IMR-90 (cell line): ENCODE results near the gene RSRC2. TPM values are rescaled to one million over a fixed set of nuclear protein-coding genes. Genes with fewer than 3 reads are reported as not detected.

ENCODE experiments used
- ATAC-seq: fragments of 200-7000 bp; cut with Tn5 transposase; 2 replicates; pipeline ENCODE4 v1.9.1; 2020; ENCODE audit warnings: low read depth, mild to moderate bottlenecking, moderate library complexity
- BruUV-seq: library from RNA; stranded (reverse); fragments of 400-500 nt; replicated peaks from 2 replicates; lab custom pipeline; 2021; lab: Mats Ljungman, UMichigan
- CTCF ChIA-PET: fragments of 300-600 bp; formaldehyde crosslinking; extraction: SDS; loops from one replicate; lab custom pipeline; 2021; ENCODE audit warnings: antibody characterized with exemption; lab: Yijun Ruan, JAX
- POLR2A ChIA-PET: fragments of 300-600 bp; sonication (Branson Sonifier 250); formaldehyde crosslinking; loops from one replicate; lab custom pipeline; 2022; ENCODE audit warnings: antibody characterized with exemption; ENCODE audit not compliant: unreplicated experiment; lab: Charles Lee
- DNase-seq: peaks from one replicate; pipeline ENCODE4 v3.0.0; 2013
- H2AFZ ChIP-seq: replicated peaks from 2 replicates; pipeline ENCODE3; 2013; ENCODE audit warnings: low read length, mild to moderate bottlenecking; ENCODE audit not compliant: poor library complexity
- H2AK5ac ChIP-seq: 2 replicates; pipeline ENCODE4 v1.6.1; 2013; ENCODE audit warnings: low read depth, low read length, inconsistent platforms
- H2AK9ac ChIP-seq: replicated peaks from 2 replicates; pipeline ENCODE3; 2013; ENCODE audit warnings: mild to moderate bottlenecking, low read depth, low read length, moderate library complexity; ENCODE audit not compliant: poor library complexity
- H2BK120ac ChIP-seq: 2 replicates; pipeline ENCODE4 v1.6.1; 2013; ENCODE audit warnings: low read depth, low read length, inconsistent platforms
- H2BK15ac ChIP-seq: 3 replicates; pipeline ENCODE4 v1.6.1; 2013; ENCODE audit warnings: low read depth, low read length, inconsistent platforms
- H2BK20ac ChIP-seq: 2 replicates; pipeline ENCODE4 v1.6.1; 2013; ENCODE audit warnings: low read depth, mild to moderate bottlenecking, inconsistent platforms, low read length, moderate library complexity
- H2BK5ac ChIP-seq: 2 replicates; pipeline ENCODE4 v1.6.1; 2013; ENCODE audit warnings: mild to moderate bottlenecking, low read depth, low read length, inconsistent platforms; ENCODE audit not compliant: poor library complexity, severe bottlenecking
- H3K14ac ChIP-seq: replicated peaks from 2 replicates; pipeline ENCODE4 v1.6.1; 2013; ENCODE audit warnings: low read depth, low read length, inconsistent platforms
- H3K18ac ChIP-seq: 2 replicates; pipeline ENCODE4 v1.6.1; 2013; ENCODE audit warnings: low read depth, low read length, control low read depth
- H3K23ac ChIP-seq: 2 replicates; pipeline ENCODE4 v1.6.1; 2013; ENCODE audit warnings: low read depth, low read length, inconsistent platforms
- H3K27ac ChIP-seq: 2 replicates; pipeline ENCODE4 v1.5.1; 2013; ENCODE audit warnings: mild to moderate bottlenecking, control low read depth, low read length; ENCODE audit not compliant: insufficient read depth
- H3K27me3 ChIP-seq: 2 replicates; pipeline ENCODE4 v1.6.1; 2013; ENCODE audit warnings: low read length; ENCODE audit not compliant: control insufficient read depth, insufficient read depth
- H3K36me3 ChIP-seq: 2 replicates; pipeline ENCODE4 v1.6.1; 2013; ENCODE audit warnings: low read length, mixed read lengths; ENCODE audit not compliant: control insufficient read depth, insufficient read depth
- H3K4ac ChIP-seq: 2 replicates; pipeline ENCODE4 v1.6.1; 2013; ENCODE audit warnings: low read depth, low read length, inconsistent platforms
- H3K4me1 ChIP-seq: 2 replicates; pipeline ENCODE4 v1.6.1; 2013; ENCODE audit warnings: low read length, mixed read lengths; ENCODE audit not compliant: control insufficient read depth, insufficient read depth
- H3K4me2 ChIP-seq: 2 replicates; pipeline ENCODE4 v1.6.1; 2013; ENCODE audit warnings: low read depth, mild to moderate bottlenecking, control low read depth, low read length, moderate library complexity
- H3K4me3 ChIP-seq: 2 replicates; pipeline ENCODE4 v1.5.1; 2013; ENCODE audit warnings: low read depth, mild to moderate bottlenecking, control low read depth, low read length, moderate library complexity; ENCODE audit not compliant: insufficient read depth
- H3K56ac ChIP-seq: 2 replicates; pipeline ENCODE4 v1.6.1; 2013; ENCODE audit warnings: low read length, inconsistent platforms; ENCODE audit not compliant: insufficient read depth; ENCODE audit errors: extremely low read depth
- H3K79me1 ChIP-seq, 2 experiments: 2 replicates each; pipeline ENCODE4 v1.6.1; 2013; ENCODE audit warnings: low read length in 2 of 2, inconsistent platforms in 1 of 2, low read depth in 1 of 2
- H3K9ac ChIP-seq: 2 replicates; pipeline ENCODE4 v1.6.1; 2013; ENCODE audit warnings: low read depth, low read length, control low read depth
- H3K9me1 ChIP-seq: 2 replicates; pipeline ENCODE4 v1.6.1; 2013; ENCODE audit warnings: low read length, inconsistent platforms; ENCODE audit not compliant: insufficient read depth
- H3K9me3 ChIP-seq: 2 replicates; pipeline ENCODE4 v1.6.1; 2013; ENCODE audit warnings: low read length; ENCODE audit not compliant: control insufficient read depth, insufficient read depth
- H4K20me1 ChIP-seq: 2 replicates; pipeline ENCODE4 v1.6.1; 2013; ENCODE audit warnings: low read length, inconsistent platforms; ENCODE audit not compliant: insufficient read depth
- H4K5ac ChIP-seq: 2 replicates; pipeline ENCODE4 v1.6.1; 2013; ENCODE audit warnings: mild to moderate bottlenecking, low read depth, low read length, control low read depth
- H4K8ac ChIP-seq, 2 experiments: 2 replicates each; pipeline ENCODE4 v1.6.1; 2013; ENCODE audit warnings: low read depth in 2 of 2, low read length in 2 of 2, control low read depth in 1 of 2, inconsistent platforms in 1 of 2
- H4K91ac ChIP-seq: 2 replicates; pipeline ENCODE4 v1.6.1; 2013; ENCODE audit warnings: low read depth, low read length, inconsistent platforms; ENCODE audit not compliant: insufficient read depth
- BHLHE40 ChIP-seq: fragments of 150-350 bp; IDR thresholded peaks from 2 replicates; pipeline ENCODE4 v1.6.1; 2016; ENCODE audit warnings: mild to moderate bottlenecking, low read depth, low read length
- CEBPB ChIP-seq: IDR thresholded peaks from 2 replicates; pipeline ENCODE4 v1.6.1; 2012; ENCODE audit warnings: low read depth, low read length, improper control_type of control experiment
- CHD1 ChIP-seq: IDR thresholded peaks from 2 replicates; pipeline ENCODE4 v1.6.1; 2012; ENCODE audit warnings: low read depth, low read length, improper control_type of control experiment
- CTCF ChIP-seq: conservative IDR thresholded peaks from 2 replicates; pipeline ENCODE4 v1.5.1; 2012; ENCODE audit warnings: mild to moderate bottlenecking, low read depth, low read length, improper control_type of control experiment
- ELK1 ChIP-seq: fragments of 150-350 bp; IDR thresholded peaks from 2 replicates; pipeline ENCODE4 v1.6.1; 2016; ENCODE audit warnings: low read depth, mild to moderate bottlenecking, low read length, moderate library complexity, borderline replicate concordance
- FOS ChIP-seq: fragments of 150-350 bp; IDR thresholded peaks from 2 replicates; pipeline ENCODE4 v1.6.1; 2016; ENCODE audit warnings: low read depth, low read length
- MAFK ChIP-seq: IDR thresholded peaks from 2 replicates; pipeline ENCODE4 v1.6.1; 2012; ENCODE audit warnings: low read depth, low read length, improper control_type of control experiment
- MAZ ChIP-seq: IDR thresholded peaks from 2 replicates; pipeline ENCODE4 v1.6.1; 2012; ENCODE audit warnings: low read depth, mild to moderate bottlenecking, low read length, improper control_type of control experiment, moderate library complexity, borderline replicate concordance
- MXI1 ChIP-seq: IDR thresholded peaks from 2 replicates; pipeline ENCODE4 v1.6.1; 2012; ENCODE audit warnings: low read depth, mild to moderate bottlenecking, low read length, moderate library complexity, borderline replicate concordance
- NFE2L2 ChIP-seq: fragments of 150-350 bp; IDR thresholded peaks from 2 replicates; pipeline ENCODE4 v1.6.1; 2016; ENCODE audit warnings: low read depth, mild to moderate bottlenecking, low read length
- POLR2A ChIP-seq: IDR thresholded peaks from 2 replicates; pipeline ENCODE4 v1.6.1; 2012; ENCODE audit warnings: mild to moderate bottlenecking, low read depth, low read length
- RAD21 ChIP-seq: IDR thresholded peaks from 2 replicates; pipeline ENCODE4 v1.6.1; 2012; ENCODE audit warnings: low read length, improper control_type of control experiment
- RCOR1 ChIP-seq: IDR thresholded peaks from 2 replicates; pipeline ENCODE4 v1.6.1; 2012; ENCODE audit warnings: mild to moderate bottlenecking, low read length, improper control_type of control experiment; ENCODE audit not compliant: insufficient replicate concordance
- RFX5 ChIP-seq: IDR thresholded peaks from 2 replicates; pipeline ENCODE4 v1.8.0; 2012; ENCODE audit warnings: low read depth, mild to moderate bottlenecking, low read length, moderate library complexity
- SMC3 ChIP-seq: fragments of 150-350 bp; IDR thresholded peaks from 2 replicates; pipeline ENCODE4 v1.6.1; 2016; ENCODE audit warnings: low read depth, mild to moderate bottlenecking, antibody characterized with exemption, low read length, moderate library complexity
- USF2 ChIP-seq: fragments of 150-350 bp; IDR thresholded peaks from 2 replicates; pipeline ENCODE4 v1.6.1; 2017; ENCODE audit warnings: mild to moderate bottlenecking, antibody characterized with exemption, low read length, low read depth
- WGBS, 2 experiments: methylation state at CpG; one replicate each; pipeline versions ENCODE4 v1.1.5 to v1.1.7; 2013; ENCODE audit warnings: missing lambda C conversion rate in 2 of 2; ENCODE audit not compliant: insufficient read length in 1 of 2; ENCODE audit errors: extremely low coverage in 2 of 2; 5-methylcytosine and 5-hydroxymethylcytosine counted together
- dilution Hi-C: fragments of 300-500 bp; cut with HindIII; formaldehyde crosslinking; loops from one replicate; pipeline ENCODE4 v1.14.3; 2018; ENCODE audit warnings: low sequenced_read_pairs; ENCODE audit not compliant: unreplicated experiment
- in situ Hi-C: fragments of 300-500 bp; cut with MboI; formaldehyde crosslinking; loops from 3 replicates; pipeline ENCODE4 v1.14.3; 2019; ENCODE audit warnings: low sequenced_read_pairs, inconsistent platforms, mixed read lengths
- intact Hi-C: fragments of 100-400 bp; cut with micrococcal nuclease; formaldehyde crosslinking; loops from 2 replicates; pipeline ENCODE4 v1.10.0; 2022
- polyA plus RNA-seq, 3 experiments: library from polyadenylated mRNA; depleted of rRNA; stranded (reverse); fragments of >200 nt; gene quantifications; 2 replicates each; pipeline ENCODE4 v1.2.3, GENCODE V29; 2012; ENCODE audit warnings: low replicate concordance in 1 of 3
- total RNA-seq: library from RNA; depleted of rRNA; stranded (reverse); fragments of >200 nt; gene quantifications from 2 replicates; pipeline ENCODE4 v1.2.3, GENCODE V29; 2012

The RSRC2 gene
- total and polyA plus RNA-seq, 2 of the 4 experiments (the other 2 are of a cell fraction): 18.6 to 31.5 TPM

GRCh38 chr12:122460061-122460460, 66.7 kb downstream of the RSRC2 start:
- no peak overlapping the region for H2BK120ac ChIP-seq
- no TSS peak for BruUV-seq
- H3K4ac ChIP-seq: no peak overlapping the region
- no peak overlapping the region for H3K9ac ChIP-seq
- no peak overlapping the region for H3K14ac ChIP-seq
- CTCF ChIA-PET: interaction anchor here (0.7 kb wide), 1 partner anchor 783 kb away, joined by 3 read pairs; no protein-coding TSS in a partner anchor
- H3K4me2 ChIP-seq: no peak overlapping the region
- no peak overlapping the region for H2BK15ac ChIP-seq
- no peaks in the 10 kb centered on the region for H3K9me3 ChIP-seq
- dilution Hi-C loops (no loop called here), intact Hi-C loops (no loop called here), in situ Hi-C loops (loop anchor here (5.0 kb wide), 1 partner anchor 53 kb away; no protein-coding TSS in a partner anchor)
- H3K4me3 ChIP-seq: no peak overlapping the region
- H3K27me3 ChIP-seq: no peaks in the 10 kb centered on the region
- H4K5ac ChIP-seq: no peak overlapping the region
- H3K9me1 ChIP-seq: peaks cover 14% of the 10 kb centered on the region
- H2BK20ac ChIP-seq: no peak overlapping the region
- no peak overlapping the region for H2AFZ ChIP-seq
- no peak overlapping the region for H2AK5ac ChIP-seq
- H3K36me3 ChIP-seq: no peaks in the 10 kb centered on the region
- DNase-seq (no peak), ATAC-seq (no peak)
- no peaks in the 10 kb centered on the region for H4K20me1 ChIP-seq
- 86% methylated on average over 3 of the region's 7 CpGs; no CpG with 5 or more reads in 1 of the 2 experiments for WGBS, 2 experiments
- H3K56ac ChIP-seq: no peak overlapping the region
- H3K4me1 ChIP-seq: peaks cover 2% of the 10 kb centered on the region; the same call in 1 of the 2 replicates
- no peak overlapping the region for H3K27ac ChIP-seq
- no peak overlapping the region for H2BK5ac ChIP-seq
- no peak overlapping the region for H4K91ac ChIP-seq
- H2AK9ac ChIP-seq: no peak overlapping the region
- no peak overlapping the region for H3K23ac ChIP-seq
- no peak overlapping the region for H4K8ac ChIP-seq
- POLR2A ChIA-PET: no interaction called here
- TF ChIP-seq ELK1: no peak
- TF ChIP-seq NFE2L2: no peak
- TF ChIP-seq CHD1: no peak
- no peak for TF ChIP-seq RCOR1
- no peak for TF ChIP-seq CEBPB
- no peak for TF ChIP-seq MAFK
- TF ChIP-seq RFX5: no peak
- no peak for TF ChIP-seq RAD21
- no peak for TF ChIP-seq BHLHE40
- TF ChIP-seq POLR2A: no peak
- TF ChIP-seq SMC3: no peak
- no peak for TF ChIP-seq MXI1
- TF ChIP-seq MAZ: no peak
- TF ChIP-seq USF2: no peak
- no peak for TF ChIP-seq FOS
- no peak for TF ChIP-seq CTCF
- H3K18ac ChIP-seq: no peak overlapping the region
- no peaks in the 10 kb centered on the region for H3K79me1 ChIP-seq
